Amniotic epithelial cell (primary cell): Measurements from ENCODE around the gene CPT1B.

Source experiments
- DNase-seq: peaks from one replicate; pipeline ENCODE4 v3.0.0-alpha.2; 2010; ENCODE audit warnings: low read depth

The CPT1B gene

DNA sequence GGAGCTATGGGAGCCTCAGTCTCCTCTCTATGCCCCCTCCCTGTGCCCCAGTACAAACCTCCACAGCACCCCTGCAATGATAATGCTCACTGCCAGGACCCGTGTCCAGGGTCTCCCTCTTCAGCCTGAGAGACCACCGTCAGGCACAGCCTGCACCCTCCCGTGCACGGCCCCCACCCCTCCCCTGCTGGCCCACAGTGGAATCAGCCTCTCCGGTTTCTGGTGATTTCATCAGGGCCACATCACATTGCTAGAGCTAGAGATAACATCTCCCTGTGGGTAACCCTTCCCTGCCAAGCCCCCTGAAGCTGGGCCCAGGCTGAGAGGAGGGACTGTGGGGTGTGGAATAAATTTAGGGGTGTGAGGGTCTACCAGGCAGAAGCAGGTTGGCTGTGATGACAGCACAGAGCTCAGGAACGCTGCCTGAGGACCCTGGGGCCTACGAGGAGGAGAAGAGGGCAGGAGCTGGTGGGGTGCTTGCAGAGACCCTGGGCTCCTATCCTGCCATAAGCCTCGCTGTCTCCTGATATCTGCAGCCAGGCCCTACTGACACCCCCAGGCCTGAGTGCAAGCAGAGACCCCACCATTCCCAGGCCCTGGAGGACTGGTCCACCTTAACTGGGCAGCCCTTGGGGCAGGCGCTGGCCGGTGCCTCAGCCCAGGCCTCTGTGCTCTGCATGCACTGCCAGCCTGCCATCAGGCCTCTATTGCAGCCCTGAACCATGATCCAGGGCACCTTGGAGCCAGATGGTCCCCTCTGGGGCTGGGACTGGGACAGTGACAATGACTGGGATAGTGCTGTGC is 32.5 kb downstream of the CPT1B start, which contains the start of gene KLHDC7B:
Gene KLHDC7B (plus strand): TSS at position 378 of the 804 bp plus-strand sequence. CDS start 345 bp downstream, at position 723.
- DNase-seq: peak; percentile 41

DNA sequence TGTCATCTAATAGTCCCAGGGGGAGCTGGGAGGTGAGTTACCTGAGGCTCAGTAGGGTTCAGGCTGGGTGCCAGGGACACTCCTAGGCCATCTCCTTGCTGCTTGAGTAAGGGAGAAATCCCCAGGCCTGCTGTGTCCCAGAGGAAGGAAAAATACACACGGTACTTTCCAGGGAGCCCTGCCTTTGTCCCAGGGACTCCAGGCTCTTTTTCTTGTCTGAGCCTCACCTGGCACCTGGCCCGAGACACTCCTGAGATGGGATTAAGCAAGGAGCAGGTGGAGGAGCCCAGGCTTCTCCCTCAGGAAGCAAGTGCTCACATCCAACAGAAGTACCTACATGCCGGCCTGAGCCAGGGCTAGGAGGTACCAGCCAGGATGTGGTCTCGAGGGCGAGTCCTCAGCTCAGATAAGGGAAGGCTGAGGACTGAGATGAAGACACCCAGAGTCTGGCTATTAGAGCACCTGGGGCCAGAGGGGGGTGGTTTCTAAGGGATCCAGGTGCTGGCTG is 33.4 kb downstream of the CPT1B start:
- DNase-seq: peak; percentile 54

DNA sequence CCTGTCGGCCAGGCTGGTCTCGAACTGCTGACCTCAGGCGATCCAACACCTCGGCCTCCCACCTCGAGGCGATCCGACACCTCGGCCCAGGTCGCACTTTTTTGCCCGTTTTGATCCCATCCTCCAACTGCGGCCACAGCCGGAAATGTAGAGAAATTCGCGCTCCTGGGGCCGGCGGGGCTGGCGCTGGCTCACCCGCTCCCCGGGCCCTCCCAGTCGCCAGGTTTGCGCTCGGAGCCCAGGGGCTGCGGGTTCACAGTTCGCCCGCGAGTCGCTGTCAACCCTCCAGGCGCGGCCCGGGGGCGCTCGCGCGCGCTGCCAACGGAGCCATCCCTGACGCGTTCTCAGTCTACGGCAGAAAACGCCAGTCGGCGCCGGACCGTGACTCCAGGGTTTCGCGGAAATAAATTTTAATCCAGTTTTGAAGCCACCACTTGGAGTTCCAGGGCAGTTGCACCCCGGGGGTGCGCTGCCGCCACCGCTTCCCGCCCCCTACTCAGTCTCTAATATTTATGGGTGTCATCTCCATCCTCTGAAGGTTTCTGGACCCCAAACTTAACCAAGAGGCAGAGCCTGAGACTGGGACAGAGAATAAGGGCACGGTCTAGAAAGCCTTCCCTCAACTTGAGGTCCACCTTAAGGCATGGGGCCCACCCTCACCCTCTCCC is 34.0 kb downstream of the CPT1B start:
- peak; percentile 51 for DNase-seq

DNA sequence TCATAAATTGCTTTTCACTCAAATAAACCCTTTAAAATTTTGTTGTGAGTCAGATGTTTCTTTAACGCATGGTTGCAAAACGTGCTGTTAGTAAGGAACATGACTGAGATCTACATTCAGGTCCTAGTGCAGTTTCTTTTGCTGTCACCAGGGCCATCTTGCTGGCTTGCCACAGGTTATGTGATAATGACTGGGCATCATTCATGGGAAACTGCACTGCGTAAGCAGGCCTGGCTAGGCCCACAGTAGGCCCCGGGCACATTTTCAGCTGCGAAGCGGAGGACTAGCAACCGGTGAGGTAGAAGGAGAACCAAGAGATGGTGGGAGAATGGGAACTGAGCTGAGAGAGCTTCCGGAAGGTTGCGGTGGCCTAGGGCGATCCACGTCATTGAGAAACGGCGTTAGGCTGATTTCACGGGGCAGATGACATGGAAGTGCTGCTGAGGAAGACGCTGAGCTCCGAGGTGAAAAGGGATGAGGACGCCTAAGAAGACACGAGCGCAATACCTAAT is 35.8 kb downstream of the CPT1B start:
- peak; percentile 53 for DNase-seq

DNA sequence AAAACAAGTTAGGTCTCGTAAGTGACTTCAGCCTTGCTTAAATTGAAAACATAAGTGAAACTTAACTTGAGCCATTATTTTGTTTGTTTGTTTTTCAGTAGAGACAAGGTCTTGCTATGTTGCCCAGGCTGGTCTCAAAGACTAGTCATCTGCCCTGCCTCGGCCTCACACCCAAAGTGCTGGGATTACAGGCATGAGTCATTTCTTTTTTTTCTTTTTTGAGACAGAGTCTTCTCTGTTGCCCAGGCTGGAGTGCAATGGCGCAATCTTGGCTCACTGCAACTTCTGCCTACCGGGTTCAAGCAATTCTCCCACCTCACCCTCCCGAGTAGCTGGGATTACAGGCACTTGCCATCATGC is 36.6 kb downstream of the CPT1B start:
- DNase-seq: peak; percentile 87

DNA sequence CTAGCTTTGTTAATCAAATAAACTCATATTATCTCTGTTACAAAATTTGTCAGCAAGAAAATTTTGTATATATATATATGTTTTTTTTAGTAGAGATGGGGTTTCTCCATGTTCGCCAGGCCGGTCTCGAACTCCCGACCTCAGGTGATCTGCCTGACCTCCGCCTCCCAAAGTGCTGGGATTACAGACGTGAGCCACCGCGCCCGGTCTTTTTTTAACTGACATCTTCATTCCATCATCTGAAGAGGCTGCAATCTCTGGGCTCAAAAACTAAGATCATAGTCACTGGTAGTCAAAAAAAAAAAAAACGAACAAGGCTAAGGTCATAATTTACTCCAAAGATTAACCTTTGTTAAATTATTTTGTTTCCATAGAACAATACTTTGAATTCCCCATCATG is 37.8 kb downstream of the CPT1B start:
- no peak for DNase-seq

DNA sequence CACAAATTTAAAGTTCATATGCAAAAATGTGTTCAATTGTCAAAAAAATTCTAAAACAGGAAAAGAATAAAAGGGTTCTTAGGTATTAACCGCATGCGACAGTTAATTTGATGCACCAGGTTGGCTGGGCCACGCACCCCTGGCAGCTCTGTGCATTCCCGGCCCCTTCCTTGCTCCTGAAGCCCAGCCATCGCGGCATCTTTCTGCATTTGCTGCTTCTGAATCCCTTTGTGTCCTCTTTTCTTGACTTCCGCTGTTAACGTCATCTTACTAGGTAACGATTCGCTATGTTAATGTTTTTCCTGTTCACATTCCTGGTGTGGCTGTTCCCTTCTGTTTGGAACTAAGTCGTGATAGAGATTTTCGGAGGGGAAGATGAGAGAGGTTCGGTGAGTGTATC is 40.5 kb downstream of the CPT1B start:
- no peak for DNase-seq

DNA sequence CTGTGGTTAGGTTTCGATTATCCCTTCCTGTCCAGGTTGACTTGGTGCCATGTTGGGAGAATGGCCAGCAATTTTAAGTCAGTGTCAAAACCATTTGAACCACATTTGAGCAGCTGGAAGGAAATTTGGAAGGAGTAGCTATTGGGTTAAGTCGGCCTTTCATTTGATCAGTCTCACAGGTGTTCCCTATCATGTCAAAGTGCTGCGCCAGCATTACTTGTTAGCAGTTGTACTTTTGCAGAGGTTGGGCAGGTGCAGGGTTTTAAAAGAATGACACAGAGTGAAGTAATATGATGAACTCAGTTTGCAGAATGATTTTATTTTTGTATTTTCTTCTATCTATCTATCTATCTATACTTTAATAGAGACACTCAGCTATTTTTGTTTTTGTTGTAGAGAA is 42.0 kb downstream of the CPT1B start:
- no peak for DNase-seq

DNA sequence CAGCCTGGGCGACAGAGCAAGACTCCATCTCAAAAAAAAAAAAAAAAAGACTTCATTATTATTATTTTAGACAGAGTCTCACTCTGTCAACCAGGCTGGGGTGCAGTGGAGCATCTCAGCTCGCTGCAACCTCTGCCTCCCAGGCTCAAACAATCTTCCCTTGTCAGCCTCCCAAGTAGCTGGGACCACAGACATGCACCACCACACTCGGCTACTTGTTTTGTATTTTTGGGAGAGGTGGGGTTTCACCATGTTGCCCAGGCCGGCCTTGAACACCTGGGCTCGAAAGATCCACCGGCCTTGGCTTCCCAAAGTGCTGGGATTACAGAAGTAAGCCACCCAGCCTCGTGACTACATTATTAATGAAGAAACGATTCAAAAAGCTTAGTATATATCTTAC is 43.1 kb downstream of the CPT1B start:
- no peak for DNase-seq

DNA sequence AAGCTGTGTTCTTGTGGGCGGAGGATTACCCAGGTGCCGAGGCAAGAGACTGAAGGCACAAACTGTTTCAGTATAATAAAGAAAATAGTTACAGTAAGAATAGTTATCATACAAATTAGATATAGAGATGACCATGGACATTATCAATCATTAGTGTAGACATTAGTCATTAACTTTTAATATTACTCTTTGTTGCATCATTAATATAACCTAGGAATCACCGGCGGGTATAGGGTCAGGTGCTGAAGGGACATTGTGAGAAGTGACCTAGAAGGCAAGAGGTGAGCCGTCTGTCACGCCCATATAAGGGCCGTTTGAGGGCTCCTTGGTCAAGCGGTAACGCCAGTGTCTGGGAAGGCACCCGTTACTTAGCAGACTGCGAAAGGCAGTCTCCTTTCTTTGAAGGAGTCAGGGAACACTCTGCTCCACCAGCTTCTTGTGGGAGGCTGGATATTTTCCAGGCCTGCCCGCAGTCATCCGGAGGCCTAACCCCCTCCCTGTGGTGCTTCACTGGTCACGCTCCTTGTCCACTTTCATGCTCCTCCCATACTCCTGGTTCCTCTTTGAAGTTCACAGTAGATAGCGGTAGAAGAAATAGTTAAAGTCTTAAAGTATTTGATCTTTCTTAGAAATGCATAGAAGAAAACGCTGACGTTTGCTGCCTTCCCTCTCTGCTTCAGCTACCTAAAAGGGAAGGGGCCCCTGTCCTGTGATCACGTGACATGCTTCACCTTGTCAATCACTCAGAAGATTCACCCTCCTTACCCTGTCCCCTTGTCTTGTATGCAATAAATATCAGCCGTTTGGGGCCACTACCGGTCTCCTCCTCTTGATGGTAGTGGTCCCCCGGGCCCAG is 44.1 kb downstream of the CPT1B start:
- DNase-seq: peak; percentile 94

DNA sequence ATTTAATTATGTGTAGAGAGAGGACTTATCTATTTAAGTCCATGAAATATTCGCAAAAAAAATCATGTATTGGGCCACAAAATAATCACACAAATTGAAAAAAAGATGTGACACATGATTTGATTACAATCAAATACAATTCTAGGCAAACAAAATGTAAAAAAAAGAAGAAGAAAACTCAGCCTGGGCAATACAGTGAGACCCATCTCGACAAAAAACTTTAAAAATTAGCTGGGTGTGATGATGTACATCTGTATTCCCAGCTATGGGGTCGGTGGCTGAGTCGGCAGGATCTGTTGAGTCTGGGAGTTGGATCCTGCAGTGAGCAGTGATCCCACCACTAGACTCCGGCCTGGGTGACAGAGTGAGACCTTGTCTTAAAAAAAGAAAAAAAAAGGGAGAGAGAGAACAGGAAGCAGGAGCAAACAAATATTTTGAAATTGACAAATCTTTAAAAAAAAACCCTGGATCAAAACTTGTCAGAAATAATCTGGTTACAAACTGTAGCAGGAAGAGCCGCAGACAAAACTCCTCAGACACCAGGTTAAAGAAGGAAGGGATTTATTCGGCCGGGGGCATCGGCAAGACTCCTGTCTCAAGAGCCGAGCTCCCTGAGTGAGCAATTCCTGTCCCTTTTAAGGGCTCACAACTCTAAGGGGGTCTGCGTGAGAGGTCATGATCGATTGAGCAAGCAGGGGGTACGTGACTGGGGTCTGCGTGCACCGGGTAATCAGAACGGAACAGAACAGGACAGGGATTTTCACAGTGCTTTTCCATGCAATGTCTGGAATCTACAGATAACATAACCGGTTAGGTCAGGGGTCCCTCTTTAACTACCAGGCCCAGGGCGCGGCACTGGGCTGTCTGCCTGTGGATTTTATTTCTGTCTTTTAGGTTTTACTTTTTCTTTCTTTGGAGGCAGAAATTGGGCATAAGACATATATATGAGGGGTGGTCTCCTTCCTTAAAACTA is 45.1 kb downstream of the CPT1B start:
- DNase-seq: no peak

DNA sequence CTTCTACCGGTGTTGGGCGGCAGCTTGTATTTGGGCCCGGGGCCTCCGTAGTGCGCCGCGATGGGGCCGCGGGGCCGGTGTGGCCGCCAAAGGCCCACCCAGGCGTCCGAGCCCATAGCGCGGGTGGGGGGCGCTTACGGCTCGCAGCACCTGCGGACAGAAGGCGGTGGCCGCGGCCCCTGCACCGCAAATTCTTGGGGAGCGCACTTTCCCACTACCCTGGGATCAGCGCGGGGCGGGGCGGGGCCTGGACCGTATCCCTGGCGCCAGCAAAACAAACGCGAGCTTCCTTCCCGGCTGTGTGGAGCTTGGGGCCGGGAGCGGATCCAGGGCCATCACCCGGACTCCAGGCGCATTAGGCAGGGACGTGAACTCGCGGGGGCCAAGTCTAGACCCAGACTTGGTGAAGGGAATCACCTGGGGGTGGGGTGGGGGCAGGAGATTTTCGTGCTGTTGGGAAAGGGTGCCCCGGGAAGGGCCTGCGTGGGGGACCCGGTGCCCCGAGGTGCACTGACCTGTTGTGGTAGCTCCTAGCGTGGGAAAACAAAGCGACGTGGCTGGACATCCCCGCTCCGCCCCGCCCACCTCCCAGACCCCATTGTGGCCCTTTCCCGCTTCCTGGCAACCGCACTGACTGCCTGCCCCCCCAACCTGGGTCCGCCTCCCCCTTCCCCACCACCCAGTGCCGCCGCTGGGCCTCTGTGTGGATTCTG is 46.1 kb downstream of the CPT1B start:
- DNase-seq: peak; percentile 65

DNA sequence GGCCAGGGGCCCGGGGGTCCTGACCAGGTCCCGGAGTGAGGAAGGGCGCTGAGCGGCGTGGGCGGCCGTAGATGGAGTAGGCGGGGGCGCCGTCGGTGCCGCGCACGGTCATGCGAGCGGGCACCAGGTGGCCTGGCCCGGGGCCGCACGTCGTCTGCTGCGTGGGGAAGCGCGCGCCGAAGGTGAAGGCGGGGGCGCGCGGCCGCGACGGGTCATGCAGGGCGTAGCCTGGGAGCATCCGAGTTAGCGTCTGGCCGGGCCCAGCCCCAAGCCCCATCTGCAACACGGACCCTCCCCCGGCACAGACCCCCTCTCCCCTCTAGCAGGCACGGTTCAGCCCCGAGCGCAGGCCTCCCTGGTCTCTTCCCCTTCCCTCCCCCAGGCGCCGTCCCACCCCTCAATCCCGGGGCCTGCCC is 46.7 kb downstream of the CPT1B start:
- DNase-seq: peak; percentile 53

DNA sequence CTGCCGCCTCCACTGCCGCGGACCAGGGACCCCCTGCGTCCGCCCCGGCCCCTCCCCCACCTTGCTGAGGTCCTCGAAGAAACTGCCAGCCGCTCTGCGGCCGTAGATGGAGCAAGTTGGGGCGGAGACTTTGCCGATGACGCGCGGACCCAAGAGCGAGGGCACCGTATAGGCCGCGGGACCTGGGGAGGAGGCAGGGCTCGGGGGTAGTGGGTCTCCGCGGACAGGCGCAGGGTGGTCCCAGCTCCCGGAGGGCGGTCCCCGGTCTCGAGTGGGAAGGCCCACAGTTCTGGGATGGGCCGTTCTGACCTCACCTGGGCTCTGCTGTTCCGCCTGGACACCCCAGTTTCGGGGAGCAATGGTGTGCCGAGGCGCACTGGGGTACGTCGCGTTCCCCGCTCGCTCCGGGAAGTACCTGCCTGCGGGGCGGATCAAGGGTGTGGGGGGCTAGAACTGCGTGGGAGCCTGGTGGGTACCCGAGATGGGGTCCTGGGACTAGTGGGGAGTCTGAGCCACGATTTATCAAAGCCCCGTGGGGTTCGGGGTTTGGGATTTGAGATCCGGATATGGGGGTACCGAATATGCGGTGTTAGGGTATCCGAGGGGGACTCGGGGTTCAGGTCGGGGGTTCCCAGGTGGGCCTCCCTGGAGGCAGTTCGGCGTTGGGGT is 47.2 kb downstream of the CPT1B start:
- DNase-seq: peak; percentile 91

DNA sequence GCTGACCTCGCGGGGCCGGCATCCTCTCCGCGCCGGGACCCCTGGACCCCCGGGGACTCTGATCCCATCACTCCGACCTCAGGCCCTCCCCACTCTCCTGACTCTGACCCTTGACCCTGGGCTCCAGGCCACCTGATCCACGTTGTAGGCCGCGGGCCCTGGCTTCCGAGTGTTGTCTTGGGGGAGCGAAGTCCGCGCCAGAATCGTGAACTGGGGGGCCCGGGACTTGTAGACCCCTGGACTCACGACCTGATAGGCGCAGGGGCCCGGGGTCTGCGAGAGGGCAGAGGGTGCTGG is 47.7 kb downstream of the CPT1B start:
- DNase-seq: no peak

DNA sequence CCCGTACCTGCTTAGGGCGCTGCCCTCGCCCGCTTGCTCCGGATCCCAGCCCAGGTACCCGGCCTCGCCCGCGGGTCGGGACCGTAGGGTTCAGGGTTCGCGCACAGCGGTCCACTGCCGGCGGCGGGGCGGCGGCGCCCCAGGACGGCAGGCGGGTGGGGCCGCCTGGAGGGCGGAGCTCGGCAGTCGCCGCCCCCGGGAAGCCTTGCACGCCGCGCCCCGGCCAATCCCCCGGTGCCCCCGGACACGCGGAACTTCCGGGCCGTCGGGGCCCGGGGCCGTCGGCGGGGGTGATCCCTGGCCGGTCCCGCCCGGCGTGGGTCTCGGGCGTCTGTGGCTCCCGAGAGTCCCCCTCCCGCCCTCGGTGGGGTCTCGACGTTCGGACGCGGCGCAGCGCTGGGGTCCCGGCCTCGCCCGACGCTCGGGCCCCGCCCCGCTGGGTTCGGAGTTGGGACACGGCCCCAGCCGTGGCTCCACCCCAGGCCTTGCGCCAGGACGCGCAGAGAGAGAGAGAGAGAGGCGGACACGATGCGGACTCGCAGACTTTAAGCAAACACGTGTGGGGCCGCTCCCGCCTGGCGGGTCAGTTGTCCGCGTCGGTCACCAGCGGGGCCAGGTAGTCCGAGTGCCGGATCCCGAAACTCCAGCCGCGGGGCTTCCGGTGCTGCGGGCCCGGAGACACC is 48.2 kb downstream of the CPT1B start, which contains the start of gene TYMP:
Gene TYMP (minus strand): TSS at position 116 of the 683 bp plus-strand sequence. CDS start 303 bp downstream, outside the sequence.
- DNase-seq: peak; percentile 89

DNA sequence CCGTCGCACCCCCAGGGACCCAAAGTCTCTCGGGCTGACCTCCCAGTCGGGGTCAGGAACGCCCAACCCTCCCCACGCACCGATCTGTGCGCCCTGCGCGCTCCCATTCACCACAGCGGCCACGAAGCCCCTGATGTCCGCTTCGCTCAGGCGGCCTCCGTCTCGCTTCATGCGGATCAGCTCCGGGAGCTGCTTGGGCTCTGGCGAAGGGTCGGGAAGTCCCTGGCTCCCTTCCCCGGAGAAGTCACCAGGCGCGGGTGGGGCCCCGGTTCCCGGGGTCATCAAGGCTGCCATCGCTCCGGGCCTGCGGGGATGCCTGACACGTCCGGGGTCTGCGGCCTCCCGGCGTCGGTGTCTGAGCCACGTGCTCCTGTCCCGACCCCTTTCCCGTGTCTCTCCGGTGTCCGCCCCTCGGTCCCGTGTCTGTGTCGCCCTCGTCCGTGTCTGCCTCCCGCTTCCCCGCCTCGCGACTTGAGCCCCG is 48.8 kb downstream of the CPT1B start:
- no peak for DNase-seq

DNA sequence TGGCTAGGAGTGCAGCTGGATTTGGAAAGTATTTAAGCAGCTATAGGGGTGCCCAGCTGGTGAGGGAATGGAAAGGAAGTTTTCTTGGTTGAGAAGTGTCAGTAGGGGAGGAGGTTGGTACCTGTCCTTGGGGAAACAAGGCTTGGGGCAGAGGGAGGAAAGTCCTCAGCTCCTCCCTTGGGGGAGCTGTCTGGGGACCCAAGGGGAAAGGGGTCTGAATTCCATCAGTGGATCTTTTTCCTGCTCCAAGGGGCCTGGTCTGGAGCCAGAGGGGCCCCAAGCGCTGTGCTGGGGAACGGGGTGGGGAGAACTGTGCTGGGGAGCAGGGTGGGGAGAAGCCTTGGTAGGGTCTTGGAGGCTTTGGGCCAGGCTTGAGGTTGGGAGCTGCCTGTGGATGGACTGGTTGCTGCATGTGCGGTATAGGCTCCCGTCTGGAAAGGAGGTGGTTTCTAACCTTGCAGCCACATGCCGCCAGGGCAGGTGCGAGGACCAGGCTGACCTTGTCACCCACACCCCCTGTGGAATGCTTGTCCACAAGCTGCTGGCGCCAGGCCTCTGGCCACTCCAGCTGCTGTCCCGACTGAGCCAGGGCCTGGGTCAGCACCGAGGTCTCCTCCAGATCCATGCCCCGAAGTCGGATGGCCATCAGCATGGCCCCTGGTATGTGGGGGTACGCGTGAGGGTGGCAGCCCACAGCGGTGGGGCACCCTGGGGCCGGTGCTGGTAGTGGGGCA is 49.4 kb downstream of the CPT1B start:
- DNase-seq: no peak
